HepG2 (cell line): ENCODE measurements around the gene ETHE1. TPM values are rescaled to one million over a fixed set of nuclear protein-coding genes. Genes with fewer than 3 reads are reported as not detected.
A peak's percentile ranks its signal among the peaks of the same experiment; 100 is the strongest.

Source experiments
- ATAC-seq: fragments of 200-7000 bp; cut with Tn5 transposase; 3 replicates; pipeline ENCODE4 v1.9.1; 2020; ENCODE audit warnings: mild to moderate bottlenecking, moderate library complexity
- BruUV-seq: library from RNA; stranded (reverse); fragments of 400-500 nt; replicated peaks from 2 replicates; lab custom pipeline; 2021; lab: Mats Ljungman, UMichigan
- CTCF ChIA-PET: fragments of 300-600 bp; formaldehyde crosslinking; extraction: SDS; loops from one replicate; lab custom pipeline; 2021; ENCODE audit warnings: low total read pairs, inconsistent platforms, low intra/inter-chr PET ratio; lab: Yijun Ruan, JAX
- POLR2A ChIA-PET: fragments of 350-600 bp; sonication (Branson Sonifier 250); formaldehyde crosslinking; loops from one replicate; lab custom pipeline; 2020; ENCODE audit warnings: antibody characterized with exemption, inconsistent platforms; lab: Yijun Ruan, JAX
- DNase-seq: peaks from one replicate; pipeline ENCODE4 v3.0.0-alpha.2; 2015; ENCODE audit warnings: low spot score
- FAIRE-seq: peaks from 3 replicates; lab custom pipeline; 2011; peaks lifted over from hg19 to GRCh38; lab: Jason Lieb, UNC
- H2AFZ ChIP-seq: one replicate; pipeline ENCODE4 v1.6.1; 2011; ENCODE audit warnings: low read length, inconsistent platforms
- H3K27ac ChIP-seq: fragments of 300-600 bp; 3 replicates; pipeline ENCODE4 v1.8.0; 2011; ENCODE audit warnings: mixed run types, mild to moderate bottlenecking, mixed read lengths, low read length, inconsistent platforms; ENCODE audit not compliant: insufficient read depth; ENCODE audit errors: extremely low read length
- H3K27me3 ChIP-seq, 2 experiments: fragments of 200-600 bp in 1 of 2; 2 replicates in 1 of 2; 3 replicates in 1 of 2; pipeline versions ENCODE4 v1.6.0 to v1.8.0; 2011; ENCODE audit warnings: low read length in 2 of 2, mild to moderate bottlenecking in 2 of 2, moderate library complexity in 2 of 2, inconsistent platforms in 1 of 2; ENCODE audit not compliant: insufficient read depth in 2 of 2, control insufficient read depth in 1 of 2
- H3K36me3 ChIP-seq, 2 experiments: fragments of 200-600 bp in 1 of 2; replicated peaks in 1 of 2; 2 replicates in 1 of 2; 3 replicates in 1 of 2; pipeline versions ENCODE4 v1.5.1 to v1.8.0; 2011; ENCODE audit warnings: low read length in 2 of 2, inconsistent platforms in 1 of 2; ENCODE audit not compliant: insufficient read depth in 2 of 2, control insufficient read depth in 1 of 2
- H3K4me1 ChIP-seq: 2 replicates; pipeline ENCODE4 v1.5.1; 2012; ENCODE audit warnings: low read length, inconsistent platforms; ENCODE audit not compliant: insufficient read depth
- H3K4me2 ChIP-seq: 2 replicates; pipeline ENCODE4 v1.6.0; 2011; ENCODE audit warnings: low read depth, low read length, inconsistent platforms
- H3K4me3 ChIP-seq, 3 experiments: fragments of 200-600 bp in 1 of 3; sonication (generic), shearing (Covaris generic) in 1 of 3; replicated peaks in 1 of 3; 2 replicates each; pipeline ENCODE4 v1.5.1; 2011 to 2016; ENCODE audit warnings: low read length in 3 of 3, inconsistent platforms in 2 of 3, low read depth in 2 of 3, mild to moderate bottlenecking in 2 of 3, control low read depth in 1 of 3, mixed read lengths in 1 of 3; ENCODE audit not compliant: insufficient read depth in 1 of 3
- H3K79me2 ChIP-seq: one replicate; pipeline ENCODE4 v1.6.1; 2011; ENCODE audit warnings: low read length, inconsistent platforms; ENCODE audit not compliant: insufficient read depth
- H3K9ac ChIP-seq: 2 replicates; pipeline ENCODE4 v1.6.0; 2011; ENCODE audit warnings: mild to moderate bottlenecking, low read depth, low read length, inconsistent platforms; ENCODE audit not compliant: insufficient read depth
- H3K9me3 ChIP-seq: 2 replicates; pipeline ENCODE4 v1.5.1; 2012; ENCODE audit warnings: mild to moderate bottlenecking, low read length
- H4K20me1 ChIP-seq: 2 replicates; pipeline ENCODE4 v1.6.0; 2011; ENCODE audit warnings: inconsistent platforms, mild to moderate bottlenecking, low read length, moderate library complexity; ENCODE audit not compliant: insufficient read depth
- ATRX ChIP-seq: sonication (generic); formaldehyde crosslinking; IDR thresholded peaks from 2 replicates; pipeline ENCODE4 v1.4.0; 2020; ENCODE audit warnings: missing genetic modification reagents, borderline replicate concordance
- GATAD1 ChIP-seq: IDR thresholded peaks from 2 replicates; pipeline ENCODE4 v1.6.1; 2016; ENCODE audit warnings: missing genetic modification reagents, missing compliant biosample characterization
- ISX ChIP-seq: sonication (generic); formaldehyde crosslinking; conservative IDR thresholded peaks from 2 replicates; pipeline ENCODE4 v1.5.0; 2020; ENCODE audit warnings: missing genetic modification reagents
- TBP ChIP-seq: sonication (generic); formaldehyde crosslinking; IDR thresholded peaks from 2 replicates; pipeline ENCODE4 v1.5.0; 2020; ENCODE audit warnings: missing genetic modification reagents
- TCF7 ChIP-seq: sonication (generic); IDR thresholded peaks from 2 replicates; pipeline ENCODE4 v1.6.1; 2016; ENCODE audit warnings: antibody characterized with exemption, low read depth
- TMF1 ChIP-seq: sonication (generic); formaldehyde crosslinking; IDR thresholded peaks from 2 replicates; pipeline ENCODE4 v1.8.1; 2022; ENCODE audit warnings: low read depth, missing genetic modification reagents
- ZNF431 ChIP-seq: sonication (generic); formaldehyde crosslinking; IDR thresholded peaks from 2 replicates; pipeline ENCODE4 v1.9.0; 2022; ENCODE audit warnings: missing genetic modification reagents, low read depth, mild to moderate bottlenecking, borderline replicate concordance
- ZNF44 ChIP-seq: sonication (generic); formaldehyde crosslinking; IDR thresholded peaks from 2 replicates; pipeline ENCODE4 v1.5.1; 2020; ENCODE audit warnings: mild to moderate bottlenecking, missing genetic modification reagents
- ZNF451 ChIP-seq: sonication (generic); formaldehyde crosslinking; IDR thresholded peaks from 2 replicates; pipeline ENCODE4 v1.5.0; 2020; ENCODE audit warnings: mild to moderate bottlenecking, missing genetic modification reagents
- ZNF766 ChIP-seq: sonication (generic); formaldehyde crosslinking; IDR thresholded peaks from 2 replicates; pipeline ENCODE4 v1.5.0; 2020; ENCODE audit warnings: missing genetic modification reagents, borderline replicate concordance
- ZNF841 ChIP-seq: sonication (generic); formaldehyde crosslinking; IDR thresholded peaks from 2 replicates; pipeline ENCODE4 v1.8.1; 2023; ENCODE audit warnings: missing genetic modification reagents, borderline replicate concordance
- WGBS: methylation state at CpG from one replicate; pipeline ENCODE4 v1.1.6; 2017; ENCODE audit warnings: low lambda C conversion rate; 5-methylcytosine and 5-hydroxymethylcytosine counted together
- in situ Hi-C: cut with HindIII; loops from 2 replicates; pipeline ENCODE4 v1.10.0; 2017; ENCODE audit warnings: low pct_unique_long_range_greater_than_20kb; ENCODE audit not compliant: extremely low pct_ligation_motif_present
- intact Hi-C: fragments of 100-400 bp; cut with micrococcal nuclease; formaldehyde crosslinking; loops from one replicate; pipeline ENCODE4 v1.10.0; 2022; ENCODE audit not compliant: unreplicated experiment
- polyA plus RNA-seq, 8 experiments: library from polyadenylated mRNA; depleted of rRNA in 3 of 8; stranded (reverse) in 7 of 8; unstranded in 1 of 8; fragments of >200 nt; fragmentation: Illumina TruSeq in 4 of 8; extraction: Trizol in 4 of 8; gene quantifications; 2 replicates each; pipeline versions ENCODE4 v1.2.1 to v1.2.3, GENCODE V29; 2011 to 2016; ENCODE audit warnings: low read depth in 4 of 8, missing spikeins in 1 of 8, mixed read lengths in 1 of 8; ENCODE audit not compliant: insufficient read depth in 1 of 8
- total RNA-seq, 5 experiments: library from RNA; depleted of rRNA; stranded (reverse); fragments of >200 nt; fragmentation: Illumina TruSeq; extraction: Trizol; gene quantifications; 2 replicates each; pipeline ENCODE4 v1.2.3, GENCODE V29; 2016; ENCODE audit warnings: low read depth in 1 of 5
- TF ChIP-seq, protein P1 (sequence below): sonication (generic); formaldehyde crosslinking; IDR thresholded peaks from 2 replicates; pipeline ENCODE4 v1.4.0; 2020; ENCODE audit warnings: missing genetic modification reagents

Gene ETHE1
- total and polyA plus RNA-seq, 2 of the 13 experiments (the other 11 are each of a cell fraction or from before 2014, with no cell fraction given) = 32.5 to 58.4 TPM

DNA sequence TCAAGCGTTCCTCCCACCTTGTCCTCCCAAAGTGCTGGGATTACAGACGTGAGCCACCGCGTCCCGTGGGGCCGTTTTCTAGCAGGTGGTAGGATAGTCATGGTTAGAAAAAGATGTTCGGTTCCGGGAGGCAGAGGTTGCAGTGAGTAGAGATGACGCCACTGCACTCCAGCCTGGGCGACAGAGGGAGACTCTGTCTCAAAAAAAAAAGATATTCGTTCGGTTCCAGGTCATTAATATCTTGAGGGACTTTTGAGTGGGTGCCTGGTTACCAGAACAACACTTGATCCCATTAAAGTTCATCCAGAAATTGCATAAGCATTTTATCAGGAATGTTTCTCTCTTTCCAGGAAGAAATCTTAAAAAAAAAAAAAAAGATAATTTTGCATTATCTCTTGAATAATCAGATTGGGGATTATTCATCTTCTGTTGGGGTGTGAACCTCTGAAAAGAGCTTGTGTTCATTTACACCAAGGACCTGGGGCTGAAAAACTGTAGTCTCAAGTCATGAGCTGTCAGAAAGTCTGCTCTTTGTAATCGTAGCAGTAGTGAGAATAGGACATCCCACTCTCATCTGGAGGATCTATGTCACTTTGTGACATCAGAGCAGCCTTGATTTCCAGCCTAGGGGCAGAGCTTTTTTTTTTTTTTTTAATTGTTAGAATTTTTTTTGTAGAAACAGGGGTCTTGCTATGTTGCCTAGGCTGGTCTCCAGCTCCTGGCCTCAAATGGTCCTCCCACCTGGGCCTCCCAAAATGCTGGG is 1.0 kb upstream of the ETHE1 start:
- no peak overlapping the region for H2AFZ ChIP-seq
- H4K20me1 ChIP-seq = no peaks in the 10 kb centered on the region
- H3K4me1 ChIP-seq = peaks cover 17% of the 10 kb centered on the region
- H3K4me2 ChIP-seq = no peak overlapping the region
- H3K9me3 ChIP-seq = no peaks in the 10 kb centered on the region
- H3K36me3 ChIP-seq = no peaks in the 10 kb centered on the region
- intact Hi-C loops = loop anchor here (10.0 kb wide), 1 partner anchor 67 kb away; the partner anchor contains the start of genes IRGQ and ZNF576
- FAIRE-seq (no peak), DNase-seq (no peak)
- H3K4me3 ChIP-seq = no peak overlapping the region
- no peak overlapping the region for H3K9ac ChIP-seq
- 78% methylated on average over 13 of the region's 13 CpGs for WGBS
- no peak overlapping the region for H3K27ac ChIP-seq
- in situ Hi-C loops = no loop called here
- POLR2A ChIA-PET = no interaction called here
- BruUV-seq = no TSS peak
- H3K79me2 ChIP-seq = peaks cover 13% of the 10 kb centered on the region
- TF ChIP-seq ZNF451 (CRISPR knock-in tag) (no peak), GATAD1 (CRISPR knock-in tag) (no peak), TBP (CRISPR knock-in tag) (no peak), TMF1 (CRISPR knock-in tag) (no peak), TCF7 (no peak)
- TF ChIP-seq, all 625 proteins: peak for 0
- no peak for ATAC-seq
- CTCF ChIA-PET = no interaction called here
- no peaks in the 10 kb centered on the region; a peak in 1 of 5 replicates for H3K27me3 ChIP-seq

- no TSS peak for BruUV-seq
- TF ChIP-seq ISX (CRISPR knock-in tag) (no peak), ATRX (CRISPR knock-in tag) (no peak), ZNF431 (CRISPR knock-in tag) (no peak), ZNF766 (CRISPR knock-in tag) (0 out of 2 replicates have a peak, but pooled peaks have one; percentile 5), ZNF44 (CRISPR knock-in tag) (peak; percentile 24; the same call in 1 of the 2 replicates), ZNF841 (CRISPR knock-in tag) (no peak)
- TF ChIP-seq, protein P1, sequence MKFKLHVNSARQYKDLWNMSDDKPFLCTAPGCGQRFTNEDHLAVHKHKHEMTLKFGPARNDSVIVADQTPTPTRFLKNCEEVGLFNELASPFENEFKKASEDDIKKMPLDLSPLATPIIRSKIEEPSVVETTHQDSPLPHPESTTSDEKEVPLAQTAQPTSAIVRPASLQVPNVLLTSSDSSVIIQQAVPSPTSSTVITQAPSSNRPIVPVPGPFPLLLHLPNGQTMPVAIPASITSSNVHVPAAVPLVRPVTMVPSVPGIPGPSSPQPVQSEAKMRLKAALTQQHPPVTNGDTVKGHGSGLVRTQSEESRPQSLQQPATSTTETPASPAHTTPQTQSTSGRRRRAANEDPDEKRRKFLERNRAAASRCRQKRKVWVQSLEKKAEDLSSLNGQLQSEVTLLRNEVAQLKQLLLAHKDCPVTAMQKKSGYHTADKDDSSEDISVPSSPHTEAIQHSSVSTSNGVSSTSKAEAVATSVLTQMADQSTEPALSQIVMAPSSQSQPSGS = no peak
Observed at GRCh38 chr19:43525836-43526771, 897 bp downstream of the ETHE1 start.

More at GRCh38 chr19:43525836-43526771, 897 bp downstream of the ETHE1 start:
- Histone ChIP-seq H2AFZ (peak overlapping the region; percentile 70), H3K9ac (peak overlapping the region; percentile 73), H3K4me3 (peak overlapping the region; percentile 83 to 87 (median 85)), H3K36me3 (no peaks in the 10 kb centered on the region), H3K4me2 (peak overlapping the region; percentile 88), H3K79me2 (peaks cover 13% of the 10 kb centered on the region), H3K9me3 (no peaks in the 10 kb centered on the region), H3K27ac (peak overlapping the region; percentile 65), H4K20me1 (no peaks in the 10 kb centered on the region), H3K27me3 (no peaks in the 10 kb centered on the region; a peak in 1 of 5 replicates), H3K4me1 (peaks cover 11% of the 10 kb centered on the region)
- FAIRE-seq = no peak
- in situ Hi-C loops = no loop called here
- WGBS = under 1% methylated on average over 15 of the region's 26 CpGs
- intact Hi-C loops = loop anchor here (10.0 kb wide), 1 partner anchor 69 kb away; the partner anchor contains the start of genes IRGQ and ZNF576
- peak; percentile 79 for ATAC-seq
- DNase-seq = no peak
- ChIA-PET POLR2A (interaction anchor here (1.0 to 1.4 kb wide), 3 partner anchors 62 to 87 kb away, joined by 3 to 7 read pairs (median 3); no protein-coding TSS in a partner anchor), CTCF (no interaction called here)
